Left cardiac atrium (tissue), 4 donors: ENCODE measurements around the gene MICA. TPM values are rescaled to one million over a fixed set of nuclear protein-coding genes. Genes with fewer than 3 reads are reported as not detected.
"Not testable (repeated sequence)": the region's sequence is repeated elsewhere in the genome, so short reads cannot be mapped to it uniquely, and the experiment has no call there.

Experiments
- ATAC-seq, 2 donors: fragments of 200-7000 bp; cut with Tn5 transposase; one replicate each; pipeline ENCODE4 v1.9.1; 2020; ENCODE audit warnings: mild to moderate bottlenecking in 2 of 2, moderate library complexity in 2 of 2
- DNase-seq: peaks from one replicate; pipeline ENCODE4 v3.0.0-alpha.2; 2020
- intact Hi-C, 2 donors: fragments of 100-400 bp; cut with DNase I; formaldehyde crosslinking; loops; one replicate each; pipeline versions ENCODE4 v1.14.1 to v1.15.1; 2022 to 2023
- total RNA-seq, 2 donors: library from RNA; stranded (reverse); fragmentation: NEBNext Ultra II Directional; extraction: Animal tissue kit (Norgen Biotek cat#: 25700); gene quantifications; one replicate each; pipeline ENCODE4 v1.2.1, GENCODE V29; 2021
- donor health status: DM: no; HTN: yes; CAD: no.
- donor health status: DM: no; HTN: yes; CAD: no; lungs with severe emphysema.
- donor health status: DM: yes; HTN: yes; CAD: no.
- donor health status: Dilated cardiomyopathy.

The MICA gene
- total RNA-seq, 2 donors from 2014 or later: 10.0 to 11.3 TPM

DNA sequence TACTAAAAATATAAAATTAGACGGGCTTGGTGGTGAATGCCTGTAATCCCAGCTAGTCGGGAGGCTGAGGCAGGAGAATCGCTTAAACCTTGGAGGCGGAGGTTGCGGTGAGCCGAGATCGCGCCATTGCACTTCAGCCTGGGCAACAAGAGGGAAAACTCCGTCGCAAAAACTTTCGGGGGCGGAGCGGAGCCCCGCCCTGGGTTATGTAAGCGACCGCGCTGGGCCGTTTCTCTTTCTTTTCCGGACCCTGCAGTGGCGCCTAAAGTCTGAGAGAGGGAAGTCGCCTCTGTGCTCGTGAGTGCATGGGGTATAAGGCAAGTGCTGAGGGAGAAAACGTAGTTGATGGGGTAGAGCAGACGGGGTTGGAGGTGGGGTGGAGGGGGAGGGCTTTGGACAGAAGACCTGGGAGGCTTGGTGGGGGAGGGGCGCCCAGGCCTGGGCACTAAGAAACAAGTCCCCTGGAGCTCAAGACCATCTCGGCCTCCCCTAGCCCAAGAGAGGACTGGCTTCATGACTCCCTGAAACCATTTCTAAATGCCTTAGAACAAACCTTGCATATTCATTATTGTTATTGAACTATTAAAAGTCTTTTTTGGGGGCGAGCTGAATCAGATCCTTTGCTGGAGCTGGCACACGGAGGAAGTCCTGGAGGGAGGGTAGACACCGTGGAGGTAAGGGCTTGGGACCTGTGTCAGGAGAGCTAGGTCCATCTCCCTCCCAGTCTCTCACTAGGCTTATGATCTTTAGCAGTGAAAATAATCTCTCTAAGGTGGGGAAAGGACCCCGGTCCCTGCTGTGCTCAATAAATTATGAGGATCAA lies 2.7 kb upstream of the MICA start:
- intact Hi-C loops: no loop called here
- ATAC-seq: peak; percentile 69 to 73
- peak; percentile 86 for DNase-seq

DNA sequence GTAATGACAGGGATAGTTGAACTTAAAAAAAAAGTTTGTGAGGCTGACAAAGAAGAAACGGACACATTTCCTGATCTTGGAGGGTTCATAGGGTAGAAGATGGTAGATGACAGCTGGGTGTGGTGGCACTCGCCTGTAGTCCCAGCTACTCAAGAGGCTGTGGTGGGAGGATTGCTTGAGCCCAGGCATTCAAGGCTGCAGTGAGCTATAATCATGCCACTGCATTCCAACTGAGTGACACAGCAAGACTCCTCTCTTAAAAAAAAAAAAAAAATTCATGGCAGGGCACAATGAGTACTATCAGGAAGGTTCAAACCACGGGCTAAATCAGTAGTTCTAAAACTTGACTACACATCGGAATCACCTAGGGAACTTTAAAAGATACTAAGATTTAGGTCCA lies 2.0 kb upstream of the MICA start:
- peak in 1 of 2 donors; percentile 42 for ATAC-seq
- DNase-seq: peak; percentile 43
- intact Hi-C loops: no loop called here

DNA sequence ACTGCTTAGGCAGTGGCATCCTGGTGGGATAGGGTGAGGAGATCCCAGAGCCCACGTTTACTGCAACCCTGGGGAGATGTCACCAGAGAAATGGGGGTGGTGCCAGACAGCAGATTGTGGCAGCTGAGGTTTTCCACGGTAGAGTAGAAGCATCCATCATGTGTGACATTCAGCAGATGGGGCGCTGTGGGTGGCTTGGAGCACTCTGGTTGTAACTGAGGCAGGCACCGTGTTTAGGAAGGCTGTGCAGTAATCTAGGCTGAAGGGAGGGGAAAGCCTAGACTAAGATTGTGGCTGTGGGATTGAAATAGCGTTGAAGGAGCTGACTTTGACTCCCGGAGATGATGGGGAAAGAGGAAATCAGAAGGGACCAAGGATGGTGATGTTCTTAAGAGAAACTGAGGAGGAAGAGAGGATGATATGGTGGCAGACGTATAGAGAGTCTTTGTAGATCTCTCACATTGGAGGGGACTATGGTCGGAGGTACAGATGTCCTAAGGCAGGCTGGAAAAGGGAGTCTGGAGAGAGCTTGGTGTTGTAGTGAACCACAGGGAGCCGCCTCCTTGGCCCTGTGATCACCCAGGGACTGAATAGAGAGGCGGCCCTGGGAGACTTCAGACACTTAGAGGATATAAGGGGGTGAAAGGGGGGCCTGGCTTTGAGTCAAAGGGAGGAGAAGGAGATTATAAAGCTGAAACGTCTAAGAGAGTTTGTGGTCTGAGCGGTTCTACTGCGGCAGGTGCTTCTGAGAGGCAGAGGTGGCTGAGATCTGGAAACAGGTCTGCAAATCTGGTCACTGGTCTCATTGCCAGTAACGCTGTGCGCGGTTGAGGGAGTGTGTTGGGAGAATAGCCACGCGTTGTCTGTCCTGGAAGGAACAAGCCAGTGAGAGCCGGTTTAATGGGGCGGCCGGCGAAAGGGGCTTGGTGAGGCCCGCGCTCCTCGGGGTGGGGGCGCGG lies 792 bp upstream of the MICA start:
- ATAC-seq (no peak), DNase-seq (peak; percentile 31)
- intact Hi-C loops: no loop called here

DNA sequence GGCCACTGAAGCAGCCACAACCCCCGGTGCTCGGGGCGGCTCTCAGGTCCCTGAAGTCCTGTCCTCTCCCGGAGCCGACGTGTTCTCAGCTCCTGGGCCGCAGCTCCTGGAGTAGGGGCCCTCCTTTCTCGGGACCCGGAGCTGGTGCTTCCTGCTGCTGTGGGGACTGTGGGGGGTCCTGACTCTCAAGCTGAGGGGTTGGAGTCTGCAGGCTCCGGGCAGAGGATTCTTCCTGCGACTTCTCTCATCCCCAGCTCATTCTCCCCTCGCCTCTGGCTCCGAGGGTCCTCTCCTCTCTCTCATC lies 618 bp downstream of the MICA start:
- not testable (repeated sequence) for DNase-seq

DNA sequence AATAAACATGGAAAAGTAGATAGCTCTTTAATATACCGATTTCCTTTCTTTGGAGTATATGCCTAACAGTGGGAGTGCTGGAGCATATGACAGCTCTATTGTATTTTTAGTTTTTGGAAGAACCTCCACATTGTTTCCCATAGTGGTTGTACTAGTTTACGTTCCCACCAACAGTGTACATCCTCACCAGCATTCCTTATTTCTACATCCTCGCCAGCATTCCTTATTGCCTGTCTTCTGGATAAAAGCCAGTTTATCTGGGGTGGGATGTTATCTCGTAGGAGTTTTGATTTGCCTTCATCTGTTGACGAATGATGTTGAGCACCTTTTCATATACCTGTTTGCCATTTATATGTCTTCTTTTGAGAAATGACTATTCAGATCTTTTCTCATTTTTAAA lies 2.6 kb downstream of the MICA start:
- intact Hi-C loops: no loop called here
- ATAC-seq (no peak), DNase-seq (no peak)

More for the DNA sequence above, 618 bp downstream of the MICA start:
- ATAC-seq, intact Hi-C loops: not testable (repeated sequence)

DNA sequence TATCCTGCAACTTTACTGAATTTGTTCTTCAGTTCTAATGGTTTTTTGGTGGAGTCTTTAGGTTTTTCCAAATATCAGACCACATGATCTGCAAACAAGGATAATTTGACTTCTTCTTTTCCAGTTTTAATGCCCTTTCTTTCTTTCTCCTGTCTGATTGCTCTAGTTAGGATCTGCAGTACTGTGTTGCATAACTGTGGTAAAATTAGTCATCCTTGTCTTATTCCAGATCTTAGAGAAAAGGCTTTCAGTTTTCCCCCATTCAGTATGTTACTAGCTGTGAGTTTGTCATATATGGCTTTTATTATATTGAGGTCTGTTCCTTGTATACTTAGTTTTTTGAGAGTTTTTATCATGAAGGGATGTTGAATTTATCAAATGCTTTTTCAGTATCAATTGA lies 4.3 kb downstream of the MICA start:
- intact Hi-C loops: no loop called here
- no peak for ATAC-seq
- DNase-seq: no peak

DNA sequence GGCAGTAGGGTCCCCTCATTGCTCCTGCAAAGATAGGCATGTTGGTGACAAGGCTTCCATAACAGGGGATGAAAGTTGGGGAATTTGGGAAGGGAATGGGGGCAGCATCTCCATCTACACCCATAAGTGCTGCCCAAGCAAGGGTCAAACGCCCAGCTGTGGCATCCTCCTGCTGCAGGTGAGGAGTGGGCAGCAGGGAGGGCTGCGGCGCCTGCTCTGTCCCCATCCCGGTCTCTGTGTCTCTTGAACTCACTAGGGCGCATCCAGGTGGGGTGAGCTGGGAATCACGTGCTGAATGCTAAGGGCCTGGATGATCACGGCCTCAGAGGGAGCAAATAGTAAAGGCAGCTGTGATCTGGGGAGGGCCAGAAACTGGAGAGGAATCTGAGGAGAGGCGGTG lies 9.1 kb downstream of the MICA start:
- intact Hi-C loops: no loop called here
- ATAC-seq: no peak
- no peak for DNase-seq

DNA sequence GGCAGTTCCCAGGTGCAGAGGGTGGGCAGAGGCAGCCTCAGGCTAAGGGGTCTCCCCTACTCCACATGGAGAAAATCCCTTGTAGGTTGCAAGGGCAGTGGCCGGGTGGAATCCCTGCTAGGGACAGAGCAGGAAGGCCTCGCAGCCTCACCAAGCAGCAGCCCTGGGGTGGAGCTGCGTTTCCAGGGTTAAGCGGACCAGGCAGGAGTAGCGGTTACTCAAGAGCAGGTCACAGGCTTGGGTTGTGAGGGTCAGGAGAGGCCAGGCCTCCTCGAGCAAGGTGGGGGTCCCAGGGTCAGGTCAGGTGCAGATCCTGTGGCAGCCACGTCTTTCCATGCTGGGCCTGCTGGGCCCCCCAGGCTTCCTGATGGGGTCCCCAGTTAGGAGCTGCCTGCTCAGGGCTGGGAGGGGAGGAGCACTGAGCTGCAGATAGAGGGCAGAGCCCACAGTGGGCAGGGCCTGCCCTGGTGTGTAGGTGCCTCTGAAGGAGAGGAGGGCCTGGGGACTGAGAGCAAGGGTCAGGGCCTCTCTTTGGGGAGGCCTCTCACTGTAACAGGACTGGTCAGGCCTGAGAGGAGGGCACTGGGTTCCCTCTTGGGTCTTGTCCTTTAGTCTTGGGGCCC lies 10.9 kb downstream of the MICA start:
- peak in 1 of 2 donors; percentile 16 for ATAC-seq
- intact Hi-C loops: not testable (repeated sequence)

DNA sequence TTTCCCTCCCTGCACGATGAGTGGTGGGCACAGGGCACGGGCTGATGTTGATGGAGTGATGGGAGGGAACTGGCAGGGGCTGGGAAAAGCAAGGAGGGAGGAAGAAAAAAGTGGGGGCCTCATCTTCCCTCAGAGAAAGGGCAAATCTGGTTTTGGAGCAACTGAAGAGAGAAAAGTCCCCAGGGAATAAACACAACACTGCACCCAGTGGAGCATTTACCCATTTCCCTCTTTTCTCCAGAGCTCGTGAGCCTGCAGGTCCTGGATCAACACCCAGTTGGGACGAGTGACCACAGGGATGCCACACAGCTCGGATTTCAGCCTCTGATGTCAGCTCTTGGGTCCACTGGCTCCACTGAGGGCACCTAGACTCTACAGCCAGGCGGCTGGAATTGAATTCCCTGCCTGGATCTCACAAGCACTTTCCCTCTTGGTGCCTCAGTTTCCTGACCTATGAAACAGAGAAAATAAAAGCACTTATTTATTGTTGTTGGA lies 11.4 kb downstream of the MICA start:
- ATAC-seq (no peak), DNase-seq (no peak)
- intact Hi-C loops: no loop called here

More for the DNA sequence above, 10.9 kb downstream of the MICA start:
- DNase-seq: not testable (repeated sequence)

DNA sequence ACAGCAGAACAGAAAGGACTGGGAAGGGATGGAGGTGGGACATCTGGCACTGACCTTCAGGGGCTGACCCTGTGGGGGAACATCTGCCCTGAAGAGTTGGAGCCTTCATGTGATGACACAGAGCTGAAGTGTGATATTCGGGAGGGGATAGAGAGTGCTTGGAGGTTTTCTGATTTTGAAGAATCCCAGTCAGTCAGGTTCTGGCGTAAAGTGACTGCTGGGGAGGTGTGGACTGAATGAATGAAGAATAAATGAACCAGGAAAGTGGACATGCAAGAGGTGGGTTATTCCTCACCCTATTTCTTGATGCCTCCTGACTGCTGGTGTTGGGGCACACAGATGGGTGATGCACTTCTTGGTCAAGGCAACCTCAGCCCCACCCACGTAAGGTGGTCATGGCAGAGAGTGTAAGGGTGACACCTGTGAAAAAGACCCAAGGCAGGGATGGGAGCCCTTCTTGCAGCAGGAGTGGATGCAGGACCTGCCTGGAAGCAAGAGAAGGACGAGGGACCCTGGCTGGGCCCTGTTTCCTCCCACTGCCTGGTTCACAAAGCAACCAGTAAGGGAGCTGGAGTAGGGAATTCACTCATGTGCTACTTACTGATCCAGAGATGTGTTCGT lies 13.1 kb downstream of the MICA start:
- ATAC-seq (no peak), DNase-seq (no peak)
- intact Hi-C loops: no loop called here

DNA sequence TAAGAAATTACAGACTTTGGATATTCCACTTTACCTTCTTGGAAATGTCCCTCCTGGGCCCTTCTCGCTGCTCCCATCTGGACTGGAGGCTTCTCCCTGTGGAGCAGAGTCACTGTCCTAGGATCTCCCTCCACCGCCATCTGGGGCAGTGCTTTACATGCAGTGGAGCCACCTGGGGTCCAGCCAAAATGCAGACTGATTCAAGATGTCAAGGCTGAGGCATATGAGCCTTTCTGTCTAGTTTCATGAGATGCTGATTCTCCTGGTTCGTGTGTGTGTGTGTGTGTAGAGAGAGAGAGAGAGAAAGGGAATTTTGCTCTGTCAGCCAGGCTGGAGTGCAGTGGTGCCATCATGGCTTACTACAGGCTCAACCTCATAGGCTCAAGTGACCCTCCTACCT lies 14.9 kb downstream of the MICA start:
- intact Hi-C loops: no loop called here
- no peak for ATAC-seq
- no peak for DNase-seq

DNA sequence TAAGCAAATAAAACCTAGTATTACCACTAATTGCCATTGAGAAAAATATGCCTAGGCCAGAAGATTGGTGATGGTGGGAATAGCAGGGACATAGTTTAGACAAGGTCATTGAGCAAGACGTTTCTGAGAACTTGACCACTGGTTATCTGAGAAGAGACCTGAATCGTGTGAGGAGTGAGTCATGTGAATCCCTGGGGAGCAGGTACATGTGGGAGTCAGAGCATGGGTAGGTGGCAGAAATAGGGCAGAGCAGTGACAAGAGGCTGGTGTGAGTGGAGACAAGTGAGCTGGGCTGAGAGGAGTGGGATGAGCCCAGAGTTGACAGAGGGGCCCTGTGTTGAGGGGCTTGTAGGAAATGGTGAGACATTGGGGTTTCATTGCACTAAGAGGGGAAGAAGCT lies 16.4 kb downstream of the MICA start:
- intact Hi-C loops: no loop called here
- DNase-seq: no peak
- no peak for ATAC-seq

DNA sequence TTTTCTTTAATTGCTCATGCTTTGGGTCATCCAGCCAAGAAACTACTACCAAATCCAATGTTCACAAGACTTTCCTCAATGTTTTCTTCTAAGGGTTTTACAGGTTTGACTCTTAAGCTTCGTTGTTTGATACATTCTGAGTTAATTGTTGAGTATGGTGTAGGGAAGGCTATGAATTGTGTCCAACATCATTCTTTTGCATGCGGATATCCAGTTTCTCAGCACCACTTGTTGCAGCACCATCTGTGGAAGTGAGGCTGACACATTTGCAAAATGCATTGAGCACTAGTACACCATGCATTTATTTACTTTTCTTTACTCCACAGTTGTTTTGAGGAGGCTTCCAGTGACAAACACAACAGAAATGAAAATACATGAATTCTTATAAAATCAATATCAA lies 17.2 kb downstream of the MICA start:
- intact Hi-C loops: no loop called here
- no peak for ATAC-seq

DNA sequence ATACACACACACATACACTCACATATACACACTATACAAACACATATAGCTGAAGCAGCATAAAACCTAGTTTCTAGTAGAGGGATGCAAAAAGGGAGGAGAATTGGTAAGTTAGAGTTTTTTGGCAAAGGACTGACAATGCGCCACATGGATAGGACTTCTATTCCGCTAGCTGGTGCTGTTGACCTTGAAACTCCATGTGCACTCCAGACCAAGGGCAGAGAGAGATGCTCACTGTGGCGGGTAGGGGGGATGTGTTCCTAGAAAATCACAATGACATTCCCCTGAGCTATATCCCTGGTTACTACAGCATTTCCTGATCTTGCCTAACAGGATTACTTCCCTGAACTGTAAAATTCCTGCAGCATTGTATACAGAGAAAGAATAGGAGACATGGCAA lies 19.2 kb downstream of the MICA start:
- DNase-seq (no peak), ATAC-seq (no peak)
- intact Hi-C loops: no loop called here

More for the DNA sequence above, 17.2 kb downstream of the MICA start:
- DNase-seq: no peak

DNA sequence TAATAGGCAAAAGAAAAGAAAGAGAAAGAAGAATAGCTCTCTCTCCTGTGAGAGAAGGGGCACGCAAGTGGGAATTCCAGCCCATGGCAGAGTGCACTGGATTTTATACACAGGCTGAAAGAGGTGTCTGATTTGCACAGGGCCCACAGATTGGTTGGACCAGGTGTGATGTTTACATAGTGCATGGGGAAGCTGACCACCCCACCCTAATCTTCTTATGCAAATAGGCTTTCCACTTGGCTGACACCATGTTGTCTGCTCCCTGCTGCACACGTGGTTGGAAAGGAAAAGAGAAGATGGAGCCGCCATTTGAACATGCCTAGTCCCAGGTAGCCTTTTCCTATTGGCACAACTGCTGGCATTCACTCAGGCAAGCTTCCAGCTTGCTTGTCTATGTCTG lies 20.2 kb downstream of the MICA start:
- intact Hi-C loops: no loop called here
- DNase-seq: no peak
- ATAC-seq: no peak

DNA sequence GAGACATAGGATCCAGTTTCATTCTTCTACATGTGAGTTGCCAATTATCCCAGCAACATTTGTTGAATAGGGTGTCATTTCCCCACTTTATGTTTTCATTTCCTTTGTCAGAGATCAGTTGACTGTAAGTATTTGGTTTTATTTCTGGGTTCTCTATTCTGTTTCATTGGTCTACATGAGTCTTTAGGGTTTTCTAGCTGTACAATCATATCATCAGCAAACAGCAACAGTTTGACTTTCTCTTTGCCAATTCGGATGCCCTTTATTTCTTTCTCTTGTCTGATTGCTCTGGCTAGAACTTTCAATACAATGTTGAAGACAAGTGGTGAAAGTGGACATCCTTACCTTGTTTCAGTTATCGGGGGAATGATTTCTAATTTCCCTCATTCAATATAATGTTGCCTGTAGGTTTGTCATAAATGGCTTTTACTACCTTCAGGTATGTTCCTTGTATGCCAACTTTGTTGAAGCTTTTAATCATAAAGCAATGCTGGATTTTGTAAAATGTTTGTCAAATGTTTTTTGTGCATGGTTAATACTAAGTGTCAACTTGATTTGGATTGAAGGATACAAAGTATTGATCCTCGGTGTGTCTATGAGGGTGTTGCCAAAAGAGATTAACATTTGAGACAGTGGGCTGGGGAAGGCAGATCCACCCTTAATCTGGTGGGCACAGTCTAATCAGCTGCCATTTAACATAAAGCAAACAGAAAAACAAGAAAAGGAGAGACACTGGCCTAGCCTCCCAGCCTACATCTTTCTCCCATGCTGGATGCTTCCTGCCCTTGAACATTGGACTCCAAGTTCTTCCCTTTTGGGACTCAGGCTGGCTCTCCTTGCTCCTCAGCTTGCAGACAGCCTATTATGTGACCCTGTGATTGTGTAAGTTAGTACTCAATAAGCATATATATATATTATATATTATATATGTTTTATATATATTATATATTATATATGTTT lies 23.3 kb downstream of the MICA start:
- DNase-seq (no peak), ATAC-seq (no peak)
- intact Hi-C loops: no loop called here

DNA sequence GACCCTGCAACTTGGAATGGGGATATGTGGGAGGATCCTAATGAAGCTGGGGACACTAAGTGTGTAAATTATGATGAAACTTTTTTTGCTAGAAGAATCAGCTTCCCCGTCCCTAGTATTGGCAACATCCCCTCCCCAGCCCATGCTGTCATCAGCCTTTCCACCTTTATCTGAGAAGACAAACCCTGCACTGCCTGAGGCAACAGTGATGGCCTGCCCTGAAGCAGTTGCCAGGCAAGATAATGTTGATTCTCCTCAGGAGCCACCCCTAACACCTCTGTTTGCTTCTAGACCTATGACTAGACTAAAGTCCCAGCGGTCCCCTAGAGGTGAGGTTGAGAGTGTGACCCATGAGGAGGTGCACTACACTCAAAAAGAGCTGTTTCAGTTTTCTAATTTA lies 27.1 kb downstream of the MICA start:
- intact Hi-C loops: no loop called here
- DNase-seq (no peak), ATAC-seq (no peak)

DNA sequence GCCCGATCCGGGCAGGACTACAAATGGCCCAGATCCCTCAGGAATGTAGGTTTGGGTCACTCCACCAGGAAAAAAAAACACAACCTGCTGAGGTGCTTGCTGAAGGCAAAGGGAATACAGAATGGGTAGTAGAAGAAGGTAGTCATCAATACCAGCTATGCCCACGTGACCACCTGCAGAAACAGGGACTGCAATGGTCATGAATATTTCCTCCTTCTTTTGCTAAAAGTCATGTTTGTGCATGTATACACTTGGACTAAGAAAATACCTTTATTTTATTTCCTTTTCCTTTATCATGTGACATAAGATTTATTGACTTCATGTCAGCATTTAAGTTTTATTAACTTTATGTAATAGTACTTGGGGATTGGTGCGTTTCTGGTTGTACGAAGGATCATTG lies 31.7 kb downstream of the MICA start:
- DNase-seq, intact Hi-C loops, ATAC-seq: not testable (repeated sequence)
